CD14-positive monocyte (primary cell): Measurements from ENCODE around the gene RPL7A. TPM values are rescaled to one million over a fixed set of nuclear protein-coding genes. Genes with fewer than 3 reads are reported as not detected.

ENCODE experiments used
- DNase-seq, 3 donors: peaks; one replicate each; pipeline ENCODE4 v3.0.0-alpha.2; 2011 to 2022
- H2AFZ ChIP-seq: 2 replicates; pipeline ENCODE4 v1.6.0; 2012; ENCODE audit warnings: mild to moderate bottlenecking, low read depth, low read length, inconsistent platforms; ENCODE audit not compliant: insufficient read depth, poor library complexity, severe bottlenecking
- H3K27ac ChIP-seq, 2 donors: 1 replicate in 1 of 2; 2 replicates in 1 of 2; pipeline ENCODE4 v1.5.1; 2012 to 2013; ENCODE audit warnings: low read length in 2 of 2, control low read depth in 1 of 2, inconsistent platforms in 1 of 2, low read depth in 1 of 2, mild to moderate bottlenecking in 1 of 2
- H3K27me3 ChIP-seq, 2 donors: one replicate each; pipeline versions ENCODE4 v1.6.0 to v1.6.1; 2011 to 2013; ENCODE audit warnings: low read length in 2 of 2; ENCODE audit not compliant: control insufficient read depth in 2 of 2, insufficient read depth in 2 of 2
- H3K36me3 ChIP-seq, 2 donors: replicated peaks in 1 of 2; 1 replicate in 1 of 2; 2 replicates in 1 of 2; pipeline versions ENCODE4 v1.5.1 to v1.6.1; 2012 to 2013; ENCODE audit warnings: low read length in 2 of 2, control low read depth in 1 of 2, inconsistent platforms in 1 of 2, mild to moderate bottlenecking in 1 of 2; ENCODE audit not compliant: insufficient read depth in 2 of 2, control insufficient read depth in 1 of 2
- H3K4me1 ChIP-seq, 2 donors: 1 replicate in 1 of 2; 2 replicates in 1 of 2; pipeline versions ENCODE4 v1.5.1 to v1.6.1; 2012 to 2013; ENCODE audit warnings: low read length in 2 of 2, control low read depth in 1 of 2, inconsistent platforms in 1 of 2, mild to moderate bottlenecking in 1 of 2, moderate library complexity in 1 of 2; ENCODE audit not compliant: insufficient read depth in 2 of 2, control insufficient read depth in 1 of 2
- H3K4me2 ChIP-seq: replicated peaks from 2 replicates; pipeline ENCODE3; 2012; ENCODE audit warnings: low read length, moderate library complexity, mild to moderate bottlenecking; ENCODE audit not compliant: poor library complexity, severe bottlenecking; ENCODE audit errors: extremely low read depth
- H3K4me3 ChIP-seq, 3 experiments: fragments of 200-600 bp in 1 of 3; sonication (generic) in 1 of 3; replicated peaks in 1 of 3; 1 replicate in 2 of 3; 2 replicates in 1 of 3; pipeline ENCODE4 v1.5.1; 2011 to 2013; ENCODE audit warnings: low read length in 3 of 3, mild to moderate bottlenecking in 3 of 3, control low read depth in 2 of 3, low read depth in 2 of 3, inconsistent platforms in 1 of 3, moderate library complexity in 1 of 3
- H3K79me2 ChIP-seq: 2 replicates; pipeline ENCODE4 v1.6.0; 2012; ENCODE audit warnings: mild to moderate bottlenecking, control low read depth, inconsistent platforms, low read length, moderate library complexity; ENCODE audit not compliant: insufficient read depth
- H3K9ac ChIP-seq: 2 replicates; pipeline ENCODE4 v1.6.0; 2017; ENCODE audit warnings: low read length, mild to moderate bottlenecking; ENCODE audit not compliant: insufficient read depth, poor library complexity, severe bottlenecking
- H3K9me3 ChIP-seq, 2 donors: replicated peaks in 1 of 2; 1 replicate in 1 of 2; 2 replicates in 1 of 2; pipeline versions ENCODE4 v1.5.1 to v1.6.1; 2012 to 2013; ENCODE audit warnings: low read length in 2 of 2, control low read depth in 1 of 2; ENCODE audit not compliant: control insufficient read depth in 1 of 2, insufficient read depth in 1 of 2
- H4K20me1 ChIP-seq: 2 replicates; pipeline ENCODE4 v1.6.0; 2012; ENCODE audit warnings: mild to moderate bottlenecking, low read length, control low read depth, moderate library complexity; ENCODE audit not compliant: insufficient read depth
- H3K27ac Mint-ChIP-seq, 7 donors: one replicate each; pipeline ENCODE4 v1.8.0; 2020; ENCODE audit warnings: mild to moderate bottlenecking in 7 of 7, mixed read lengths in 7 of 7, moderate library complexity in 6 of 7, inconsistent platforms in 2 of 7
- H3K27me3 Mint-ChIP-seq, 3 donors: one replicate each; pipeline ENCODE4 v1.8.0; 2021 to 2022; ENCODE audit warnings: low read depth in 3 of 3, mild to moderate bottlenecking in 3 of 3, mixed read lengths in 3 of 3, moderate library complexity in 3 of 3, inconsistent platforms in 1 of 3
- H3K36me3 Mint-ChIP-seq, 2 donors: one replicate each; pipeline ENCODE4 v1.8.0; 2020; ENCODE audit warnings: mixed read lengths in 2 of 2, inconsistent platforms in 1 of 2, mild to moderate bottlenecking in 1 of 2
- H3K4me1 Mint-ChIP-seq: one replicate; pipeline ENCODE4 v1.8.0; 2020; ENCODE audit warnings: mild to moderate bottlenecking, mixed read lengths
- H3K4me3 Mint-ChIP-seq, 2 donors: one replicate each; pipeline ENCODE4 v1.8.0; 2020; ENCODE audit warnings: mild to moderate bottlenecking in 2 of 2, mixed read lengths in 2 of 2, moderate library complexity in 1 of 2
- H3K9me3 Mint-ChIP-seq, 7 donors: one replicate each; pipeline ENCODE4 v1.8.0; 2020 to 2022; ENCODE audit warnings: mixed read lengths in 7 of 7, mild to moderate bottlenecking in 6 of 7, moderate library complexity in 6 of 7, inconsistent platforms in 2 of 7
- CTCF ChIP-seq: fragments of 200-600 bp; IDR thresholded peaks from one replicate; pipeline ENCODE4 v1.8.0; 2022; ENCODE audit warnings: antibody characterized with exemption, mild to moderate bottlenecking
- WGBS: methylation state at CpG from one replicate; pipeline ENCODE4 v1.1.5; 2013; ENCODE audit warnings: missing lambda C conversion rate; ENCODE audit not compliant: insufficient coverage; 5-methylcytosine and 5-hydroxymethylcytosine counted together
- intact Hi-C, 2 donors: fragments of 100-400 bp; cut with micrococcal nuclease; formaldehyde crosslinking; loops; one replicate each; pipeline versions ENCODE4 v1.15.0 to v1.15.1; 2023
- polyA plus RNA-seq, 3 donors: library from polyadenylated mRNA; depleted of rRNA in 1 of 3; unstranded in 2 of 3; stranded (reverse) in 1 of 3; fragments of 300-500 nt in 2 of 3; fragments of >200 nt in 1 of 3; fragmentation: Illumina TruSeq in 2 of 3; gene quantifications; 1 replicate in 2 of 3; 2 replicates in 1 of 3; pipeline ENCODE4 v1.2.3, GENCODE V29; 2012 to 2021

The RPL7A gene
- polyA plus RNA-seq, 3 donors: 390 to 2,322 (median 437) TPM

GRCh38 chr9:133396952-133397351 lies 48.9 kb downstream of the RPL7A start:
- Histone ChIP-seq H3K36me3 (no peaks in the 10 kb centered on the region), H3K27me3 (no peaks in the 10 kb centered on the region), H3K9me3 (no peaks in the 10 kb centered on the region), H3K9ac (no peak overlapping the region), H3K79me2 (no peaks in the 10 kb centered on the region), H4K20me1 (no peaks in the 10 kb centered on the region), H3K4me3 (no peak overlapping the region), H3K4me1 (no peaks in the 10 kb centered on the region), H3K4me2 (no peak overlapping the region), H3K27ac (no peak overlapping the region), H2AFZ (no peak overlapping the region)
- H3K4me3 Mint-ChIP-seq: no peak overlapping the region
- peaks cover 0 to 20% (median 10%) of the 10 kb centered on the region in 3 donors for H3K27me3 Mint-ChIP-seq
- no peaks in the 10 kb centered on the region for H3K4me1 Mint-ChIP-seq
- no peak for TF ChIP-seq CTCF
- no peaks in the 10 kb centered on the region for H3K36me3 Mint-ChIP-seq
- no peak for DNase-seq
- no peak overlapping the region for H3K27ac Mint-ChIP-seq
- 54% methylated on average over 13 of the region's 14 CpGs for WGBS
- intact Hi-C loops: no loop called here
- H3K9me3 Mint-ChIP-seq: peaks cover 0 to 3% (median 0%) of the 10 kb centered on the region in 7 donors

- no peaks in the 10 kb centered on the region for H3K4me1 Mint-ChIP-seq
- no peak overlapping the region for H3K4me2 ChIP-seq
- no peaks in the 10 kb centered on the region for H3K36me3 ChIP-seq
- no peak for DNase-seq
- H3K9me3 Mint-ChIP-seq: no peaks in the 10 kb centered on the region
- no peak overlapping the region for H2AFZ ChIP-seq
- no peak overlapping the region for H3K4me3 ChIP-seq
- H3K27ac ChIP-seq: no peak overlapping the region
- no peaks in the 10 kb centered on the region for H3K4me1 ChIP-seq
- no peaks in the 10 kb centered on the region for H3K79me2 ChIP-seq
- intact Hi-C loops: no loop called here
- TF ChIP-seq CTCF: no peak
- no peaks in the 10 kb centered on the region for H3K36me3 Mint-ChIP-seq
- H3K9ac ChIP-seq: no peak overlapping the region
- H3K27me3 Mint-ChIP-seq: peaks cover 0 to 18% (median 10%) of the 10 kb centered on the region in 3 donors
- 83% methylated on average over 5 of the region's 6 CpGs for WGBS
- H3K27ac Mint-ChIP-seq: no peak overlapping the region
- no peaks in the 10 kb centered on the region for H4K20me1 ChIP-seq
- H3K9me3 ChIP-seq: no peaks in the 10 kb centered on the region
- no peak overlapping the region for H3K4me3 Mint-ChIP-seq
- no peaks in the 10 kb centered on the region for H3K27me3 ChIP-seq
Measured at GRCh38 chr9:133397370-133397769, 49.4 kb downstream of the RPL7A start.
